Measurements from ENCODE around the gene SORCS3.

SORCS3 gene

DNA sequence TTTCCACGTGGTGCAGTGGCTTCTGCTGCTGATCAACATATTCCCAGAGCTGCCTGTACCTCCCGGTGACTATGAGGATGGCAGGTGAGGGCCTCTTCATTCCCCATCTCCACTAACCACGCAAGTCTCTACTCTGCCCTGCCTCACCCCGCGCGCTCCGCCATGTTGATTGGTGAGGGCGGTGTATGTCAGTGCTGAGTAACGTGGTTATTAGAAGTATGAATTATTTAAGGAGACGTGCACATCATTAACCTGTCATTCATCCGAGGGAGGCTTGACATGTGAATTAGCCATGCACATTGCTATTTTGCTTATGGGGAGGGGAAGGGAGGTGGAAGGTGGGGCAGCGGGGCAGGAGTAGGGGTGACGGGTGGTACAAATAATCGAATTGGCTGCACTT, 138.6 kb downstream of the SORCS3 start:
- DNase-seq, result no peak

DNA sequence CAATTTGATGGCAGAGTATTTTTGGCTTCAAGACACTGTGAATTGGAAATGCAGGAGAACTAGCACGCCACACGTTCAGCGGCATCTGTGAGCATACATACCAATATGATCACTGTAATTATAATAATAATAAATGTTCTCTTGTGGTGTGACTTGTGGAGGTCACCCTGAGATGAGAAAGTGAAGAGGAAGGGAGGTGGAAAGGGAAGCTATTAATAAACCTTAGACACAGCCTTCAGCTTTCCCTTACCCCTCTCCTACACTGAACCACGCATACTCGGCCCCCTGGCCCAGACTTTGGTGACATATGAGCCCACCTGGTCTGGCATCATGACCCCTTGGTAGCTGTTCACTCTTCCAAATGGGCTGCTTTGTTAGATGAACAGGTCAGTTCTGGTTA, 139.1 kb downstream of the SORCS3 start:
- no peak for DNase-seq

DNA sequence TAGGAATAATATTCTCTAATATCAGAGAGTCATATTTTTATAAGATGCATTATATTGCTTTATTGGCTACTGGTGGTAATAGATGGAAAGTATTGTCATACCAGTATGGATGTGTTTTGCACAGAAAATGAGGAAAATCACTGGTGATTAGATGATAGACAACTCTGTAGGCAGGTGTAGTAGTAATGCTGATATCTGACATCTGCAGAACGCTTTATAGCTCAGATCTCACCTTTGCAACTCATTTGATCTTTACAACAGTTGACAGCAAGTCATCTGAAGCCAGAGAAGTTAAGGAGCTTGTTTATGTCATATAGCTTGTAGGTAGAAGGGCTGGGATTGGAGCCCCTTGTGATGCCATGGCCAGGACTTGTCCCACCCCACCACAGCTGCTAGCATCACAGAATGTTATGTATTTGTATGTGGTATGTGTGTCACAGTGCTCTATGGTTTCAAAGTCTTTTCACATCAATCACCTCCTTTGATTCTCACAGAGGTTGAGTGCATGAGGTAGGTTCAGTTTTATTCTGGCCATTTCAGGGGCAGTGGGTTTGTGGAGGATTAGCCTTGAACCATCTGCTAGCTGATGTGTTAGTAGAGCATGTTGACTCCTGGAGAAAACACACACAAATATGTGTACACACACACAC, 140.0 kb downstream of the SORCS3 start:
- DNase-seq, result no peak

DNA sequence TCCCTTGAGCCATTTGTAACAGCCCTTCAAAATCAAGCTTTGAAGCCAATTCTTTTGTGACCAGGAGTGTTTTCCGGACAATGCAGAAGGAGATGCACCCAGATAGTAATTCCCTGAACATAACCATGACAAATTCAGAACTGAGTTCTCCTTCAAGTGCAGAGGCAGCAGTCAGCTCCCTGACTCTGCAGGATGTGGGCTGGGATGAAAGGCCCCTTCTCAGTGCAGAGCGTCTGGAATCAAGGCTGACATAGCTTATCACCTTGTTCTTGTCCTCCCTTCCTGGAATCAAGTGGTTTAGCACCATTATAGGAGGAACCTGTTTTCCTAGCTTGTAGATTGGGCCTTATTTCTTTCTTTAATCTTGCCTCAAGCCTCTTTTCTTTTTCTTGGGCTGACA, 143.4 kb downstream of the SORCS3 start:
- no peak for DNase-seq

DNA sequence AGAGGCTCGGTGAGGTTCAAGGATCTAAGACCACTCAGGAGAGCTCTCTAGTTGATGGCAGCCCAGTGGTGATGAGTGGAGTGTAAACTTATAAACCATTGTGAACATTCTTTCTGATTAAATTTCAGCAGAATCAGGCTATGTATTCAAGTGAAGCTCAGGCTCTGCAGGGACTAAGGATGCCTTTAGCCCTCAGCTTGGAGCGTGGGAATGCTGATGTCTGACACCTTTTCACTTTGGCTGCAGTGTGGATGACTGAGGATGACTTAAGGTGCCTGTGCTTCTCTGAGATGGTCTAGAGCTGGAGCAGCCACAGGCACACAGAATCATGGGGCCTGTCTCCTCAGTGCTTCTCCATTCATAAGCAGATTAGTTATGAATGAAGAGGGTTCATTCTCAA, 150.4 kb downstream of the SORCS3 start:
- DNase-seq, result no peak

DNA sequence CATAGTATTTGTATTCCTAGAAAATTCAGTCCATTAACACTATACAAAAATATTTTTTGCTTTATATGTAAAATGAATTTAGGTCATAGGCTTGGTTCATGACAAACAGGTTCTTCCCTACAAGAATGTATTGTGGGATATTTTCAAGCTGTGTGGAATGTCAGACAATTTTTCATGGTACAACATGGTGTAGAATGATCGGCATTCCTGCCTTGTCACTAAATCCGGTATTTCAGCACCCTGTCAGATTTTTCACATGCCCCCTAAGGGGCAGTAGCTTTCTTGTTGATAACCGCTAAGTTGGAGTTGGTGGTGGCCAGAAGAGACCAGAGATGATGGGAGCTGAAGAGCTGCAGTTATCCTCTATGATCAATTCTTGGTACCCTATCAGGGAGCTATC, 154.3 kb downstream of the SORCS3 start:
- DNase-seq, result no peak

DNA sequence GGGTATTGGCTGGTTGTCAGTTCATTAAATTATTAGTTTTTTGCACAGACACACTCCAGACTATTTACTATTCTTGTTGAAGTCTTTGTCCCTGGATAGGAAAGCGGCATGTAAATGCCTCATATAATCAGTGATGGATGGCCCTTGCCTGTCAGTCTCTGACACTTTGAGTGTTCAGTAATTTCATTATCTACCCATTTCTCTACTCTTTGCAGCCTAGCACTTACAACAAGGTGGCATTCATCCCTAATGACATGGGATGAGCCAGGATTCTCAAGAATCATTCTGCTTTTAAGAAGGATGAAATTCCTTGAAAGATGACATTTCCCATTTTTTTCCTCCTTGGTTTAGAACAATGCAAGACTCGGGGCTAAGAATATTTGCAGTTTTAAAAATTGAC, 155.7 kb downstream of the SORCS3 start:
- no peak for DNase-seq

DNA sequence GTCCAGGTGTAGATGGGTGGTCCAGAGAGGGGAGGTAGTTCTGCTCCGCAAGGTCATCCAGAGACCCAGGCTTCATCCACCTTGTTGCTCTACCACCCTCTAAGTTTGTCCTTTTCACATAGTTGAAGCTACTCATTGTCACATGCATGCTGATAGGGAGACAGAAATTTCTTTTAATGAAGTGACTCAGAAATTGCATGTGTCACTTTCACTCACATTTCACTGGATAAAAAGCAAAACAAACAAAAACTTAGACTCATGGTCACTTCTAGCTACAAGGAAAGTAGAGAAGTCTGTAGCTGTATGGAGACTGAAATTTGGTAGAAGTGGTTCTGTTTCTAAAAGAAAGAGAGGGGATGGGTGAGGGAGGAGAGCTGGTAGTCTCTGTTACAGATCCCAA, 161.9 kb downstream of the SORCS3 start:
- DNase-seq, result no peak

DNA sequence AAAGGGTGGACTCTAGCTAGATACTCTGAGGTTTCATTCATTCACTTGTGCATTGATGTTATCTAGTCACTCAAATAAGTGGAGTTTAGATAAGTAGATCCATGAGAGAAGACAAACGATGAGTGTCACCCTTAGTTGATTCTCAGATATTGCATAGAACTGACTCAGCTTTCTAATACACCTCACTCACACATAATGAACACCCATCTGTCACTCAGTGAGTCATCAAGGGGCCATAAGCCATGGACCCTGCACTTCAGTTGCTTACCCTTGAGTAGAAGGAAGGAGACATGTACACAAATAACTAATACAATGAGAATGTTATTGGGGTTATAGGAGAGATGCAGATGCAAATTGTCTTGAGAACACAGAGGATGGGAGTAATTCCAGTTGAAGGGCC, 163.8 kb downstream of the SORCS3 start:
- DNase-seq, result no peak

DNA sequence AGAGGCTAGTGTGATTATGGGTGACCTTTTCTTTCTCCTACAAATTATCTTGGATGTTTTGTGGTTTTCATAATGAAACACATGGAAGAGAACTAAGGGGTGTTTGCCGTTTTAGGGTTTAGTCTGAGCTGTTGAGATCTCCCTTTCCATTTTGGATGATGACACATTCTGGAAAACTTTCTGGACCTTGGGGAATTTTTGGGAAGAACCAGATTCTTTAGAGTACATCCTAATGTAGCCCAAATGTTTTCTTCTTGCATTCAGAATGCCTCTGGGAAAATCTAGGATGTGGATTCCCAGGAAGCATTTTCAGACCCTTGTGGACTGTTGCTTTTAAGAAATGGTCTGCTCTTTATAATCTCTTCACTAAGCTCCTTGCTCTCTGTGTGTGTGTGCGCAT, 165.7 kb downstream of the SORCS3 start:
- peak; percentile 44 for DNase-seq

DNA sequence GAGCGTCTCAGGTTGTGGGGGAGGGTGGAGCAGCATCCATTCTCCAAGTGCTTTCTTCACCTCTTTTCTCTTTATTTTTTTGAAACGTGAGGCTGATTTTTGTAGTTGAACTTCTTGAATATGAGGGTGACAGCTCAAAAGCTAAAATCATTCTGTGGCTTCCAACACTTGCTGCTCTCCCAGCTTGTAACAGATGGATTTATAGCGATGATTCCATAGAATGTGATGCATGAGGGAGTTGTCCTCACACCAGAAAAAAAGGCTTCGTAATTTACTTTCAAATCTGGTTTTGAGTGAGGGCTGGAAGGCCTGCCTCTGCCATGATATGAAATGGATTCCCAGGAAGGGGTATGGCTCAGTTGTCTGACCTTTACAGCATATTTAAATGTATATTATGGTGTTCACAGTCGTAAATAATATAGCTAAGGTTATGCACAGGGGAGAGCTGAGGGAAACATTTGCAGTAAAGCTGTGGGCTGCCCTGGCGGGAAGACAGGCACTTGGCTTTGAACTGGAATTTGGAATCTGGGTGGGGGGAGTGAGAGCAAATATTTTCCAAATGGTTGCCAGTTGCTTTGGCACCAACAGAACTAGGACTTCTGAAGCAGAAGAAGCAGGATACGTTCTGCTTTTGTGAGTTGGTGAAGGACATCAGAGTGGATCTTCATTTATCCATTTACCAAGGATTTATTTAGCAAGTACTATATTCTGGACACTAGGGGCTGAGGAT, 166.7 kb downstream of the SORCS3 start:
- DNase-seq, result no peak

DNA sequence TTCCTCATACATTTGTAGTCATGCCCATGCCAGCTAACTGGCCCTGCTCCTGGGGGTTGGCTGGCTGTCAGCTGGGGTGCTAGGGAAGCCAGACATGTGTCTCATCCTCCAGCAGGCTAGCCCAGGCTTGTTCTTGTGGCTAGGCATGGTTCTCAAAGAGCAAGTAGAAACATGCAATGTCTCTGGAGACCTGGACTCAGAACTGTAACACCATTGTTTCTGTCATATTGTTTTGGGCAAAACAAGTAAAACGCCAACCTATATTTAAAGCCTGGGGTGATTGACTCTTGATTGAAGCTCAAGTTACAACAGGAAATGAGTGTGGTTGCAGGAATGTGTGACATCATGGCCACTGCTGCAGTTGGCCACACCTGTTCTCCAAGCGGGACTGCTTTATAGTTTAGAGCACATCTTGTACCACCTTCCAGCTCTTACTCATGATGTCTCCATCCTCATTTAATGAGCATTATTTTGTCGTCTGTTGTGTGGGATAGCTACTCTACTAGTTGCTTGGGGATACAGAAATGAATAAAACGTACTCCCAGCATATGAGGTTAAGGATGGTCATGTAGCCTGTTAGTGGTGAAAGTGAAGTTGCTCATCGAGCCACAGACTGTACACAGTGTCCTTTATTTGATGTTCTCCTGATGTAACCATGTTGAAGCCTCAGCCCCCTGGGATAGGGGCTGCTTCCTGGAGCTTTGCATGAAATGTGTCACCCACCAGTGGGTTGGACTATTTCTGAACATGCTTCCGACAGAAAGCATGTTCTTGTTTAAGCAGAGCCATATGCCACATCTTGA, 168.4 kb downstream of the SORCS3 start:
- peak; percentile 27 for DNase-seq

DNA sequence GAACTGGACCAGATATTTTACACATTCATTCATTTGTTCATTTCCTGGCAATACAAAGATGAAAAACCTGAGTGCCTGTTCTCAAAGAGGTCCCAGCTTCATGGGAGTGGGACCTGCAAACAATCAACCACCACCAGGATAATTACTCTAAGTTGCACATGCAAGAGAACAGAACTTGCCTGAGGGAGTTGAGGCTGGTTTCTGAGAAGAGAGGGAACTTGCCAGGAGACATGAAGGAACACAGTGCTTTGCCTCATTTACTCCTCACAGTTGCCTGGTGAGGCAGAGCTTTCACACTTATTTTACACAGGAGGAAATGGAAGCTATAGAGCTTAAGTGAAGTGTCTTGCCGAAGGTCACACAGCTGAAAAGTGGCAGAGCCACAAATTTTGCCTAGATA, 170.1 kb downstream of the SORCS3 start:
- no peak for DNase-seq

DNA sequence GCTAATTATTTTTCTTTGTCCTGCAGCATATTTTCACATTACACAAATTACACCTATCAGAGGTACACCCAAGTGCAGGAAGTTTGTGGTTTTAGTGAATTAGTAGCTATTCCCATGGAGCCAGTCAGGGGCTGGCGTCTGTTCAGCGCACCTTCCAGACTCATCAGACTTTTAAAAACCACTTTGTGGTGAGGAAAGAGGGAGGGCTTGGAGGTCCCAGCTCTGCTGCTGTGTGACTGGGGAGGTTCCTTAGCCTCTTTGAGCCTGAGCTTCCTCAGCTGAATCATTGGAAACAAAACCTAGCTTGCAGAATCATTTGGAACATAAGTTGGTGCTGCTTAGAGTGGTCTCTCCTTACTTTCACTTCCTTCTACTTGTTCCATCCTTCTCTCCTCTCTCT, 175.4 kb downstream of the SORCS3 start:
- DNase-seq, result no peak

DNA sequence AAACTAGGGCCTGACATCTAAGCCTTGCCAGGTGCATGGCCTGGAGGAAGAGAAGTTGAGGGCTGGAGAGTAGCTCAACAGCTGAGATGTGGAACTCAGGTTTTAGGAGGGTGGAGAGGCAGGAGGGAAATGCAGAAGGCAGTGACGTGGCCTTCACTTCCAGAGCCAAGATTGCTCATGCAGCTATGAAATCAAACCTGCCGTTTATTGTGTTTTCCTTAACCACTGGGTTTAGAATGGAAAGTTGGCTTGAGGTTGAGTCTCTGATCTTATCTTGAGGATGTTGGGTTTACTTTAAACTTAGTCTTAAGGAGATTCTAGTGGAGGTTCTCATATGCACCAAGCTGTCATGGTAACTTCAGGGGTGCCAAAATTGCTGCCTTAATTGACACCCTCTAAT, 178.6 kb downstream of the SORCS3 start:
- DNase-seq, result no peak

DNA sequence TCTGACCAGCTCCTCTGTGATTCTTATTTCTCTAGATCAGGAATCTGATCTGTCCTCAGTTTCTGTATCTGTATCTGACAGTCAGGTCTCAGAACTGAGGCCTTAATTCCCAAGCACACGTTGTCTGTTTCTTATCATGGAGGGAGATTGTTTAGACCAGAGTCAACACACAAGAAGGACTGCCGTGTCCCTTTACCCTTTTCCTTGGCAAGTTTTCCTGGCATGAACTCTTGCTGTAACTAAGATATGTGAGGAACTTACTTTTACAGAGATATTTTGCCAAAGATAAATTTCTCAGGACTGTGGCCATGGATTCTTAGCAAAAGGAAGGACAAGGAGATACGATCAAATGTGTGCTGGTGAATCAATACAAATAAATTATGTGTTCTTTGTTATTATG, 181.0 kb downstream of the SORCS3 start:
- DNase-seq, result no peak

DNA sequence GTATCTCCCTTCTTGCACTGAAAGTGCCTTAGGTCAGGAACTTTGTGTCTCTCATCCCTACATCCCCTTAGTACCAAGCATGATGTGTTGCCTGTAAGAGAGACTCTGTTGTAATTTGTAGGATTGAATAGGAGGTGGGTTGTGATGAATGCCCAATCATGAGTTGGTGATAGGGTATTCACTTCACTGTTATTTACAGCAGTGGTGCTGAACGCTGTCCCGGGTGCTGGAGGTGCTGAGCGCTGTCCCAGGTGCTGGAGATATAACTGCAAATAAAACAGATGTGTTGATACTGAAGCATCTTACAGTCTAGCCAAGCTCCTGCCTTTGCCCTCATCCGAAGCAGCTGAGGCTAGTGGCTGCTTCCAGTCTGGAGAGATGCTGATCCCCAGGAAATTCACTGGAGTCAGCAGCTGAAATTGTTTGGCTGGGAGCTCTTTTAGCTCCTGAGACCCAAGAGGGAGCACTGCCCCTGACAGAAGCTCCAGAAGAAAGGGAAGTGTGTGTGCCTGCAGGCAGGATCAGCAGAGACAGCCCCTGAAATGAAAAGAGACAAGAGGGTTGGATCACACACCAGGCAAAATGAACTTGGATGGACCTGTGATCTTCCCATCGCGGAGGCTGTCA, 183.4 kb downstream of the SORCS3 start:
- peak; percentile 41 for DNase-seq

DNA sequence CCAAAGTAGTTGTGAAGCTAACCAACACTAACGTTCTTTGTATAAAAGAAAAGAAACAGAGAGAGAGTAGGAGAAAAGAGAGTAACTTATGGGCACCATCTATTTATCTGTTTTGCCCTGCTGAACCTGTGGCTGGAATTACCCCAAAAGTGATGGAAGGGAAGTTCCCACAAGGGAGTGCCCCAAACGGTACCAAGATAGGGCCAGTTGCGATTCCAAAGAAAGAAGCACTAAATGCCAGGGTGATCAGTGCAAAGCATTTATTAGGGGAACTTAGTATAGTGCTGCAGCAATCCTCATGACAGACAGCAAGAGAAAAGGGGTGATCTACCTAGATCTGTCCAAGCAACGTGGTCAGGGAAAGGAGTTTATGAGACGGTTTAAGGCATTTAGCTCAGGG, 190.2 kb downstream of the SORCS3 start:
- DNase-seq, result no peak

DNA sequence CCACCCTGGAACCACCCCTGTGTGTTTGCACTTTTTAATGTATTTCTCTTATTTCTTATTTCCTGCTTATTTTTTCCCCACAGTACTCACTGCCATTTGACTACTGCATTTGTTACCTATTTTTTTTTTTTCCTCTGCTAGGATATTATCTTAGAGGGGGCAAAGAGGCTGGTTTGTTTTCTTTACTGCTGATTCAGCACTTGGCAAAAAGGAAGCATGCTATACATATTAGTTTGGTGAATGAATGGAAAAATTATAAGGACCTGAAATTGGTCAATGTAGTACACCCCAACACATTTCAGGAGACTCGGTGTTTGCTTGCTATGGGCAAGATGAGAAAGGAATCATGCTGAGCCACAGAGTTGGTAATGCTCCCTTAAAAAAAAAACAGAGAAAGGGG, 193.5 kb downstream of the SORCS3 start:
- DNase-seq, result no peak

DNA sequence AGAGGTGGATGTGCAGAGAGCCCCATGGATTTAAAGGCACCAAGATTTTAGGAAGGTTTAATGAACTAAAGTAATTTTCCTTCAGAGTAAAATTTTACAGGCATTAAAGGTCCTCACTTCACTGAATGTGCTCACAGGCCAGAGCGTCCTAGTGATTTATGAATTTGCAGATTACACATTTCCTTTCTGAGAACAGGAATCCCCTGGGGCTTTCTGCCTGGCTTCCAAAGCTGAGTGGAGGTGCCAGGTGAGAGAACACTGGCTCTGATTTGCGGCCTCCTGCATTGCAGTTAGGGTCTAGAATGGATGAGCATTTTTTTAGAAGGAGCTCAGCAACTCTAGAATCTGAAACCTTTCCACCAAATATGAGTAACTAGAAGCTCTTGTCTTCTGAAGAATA, 194.3 kb downstream of the SORCS3 start:
- no peak for DNase-seq

DNA sequence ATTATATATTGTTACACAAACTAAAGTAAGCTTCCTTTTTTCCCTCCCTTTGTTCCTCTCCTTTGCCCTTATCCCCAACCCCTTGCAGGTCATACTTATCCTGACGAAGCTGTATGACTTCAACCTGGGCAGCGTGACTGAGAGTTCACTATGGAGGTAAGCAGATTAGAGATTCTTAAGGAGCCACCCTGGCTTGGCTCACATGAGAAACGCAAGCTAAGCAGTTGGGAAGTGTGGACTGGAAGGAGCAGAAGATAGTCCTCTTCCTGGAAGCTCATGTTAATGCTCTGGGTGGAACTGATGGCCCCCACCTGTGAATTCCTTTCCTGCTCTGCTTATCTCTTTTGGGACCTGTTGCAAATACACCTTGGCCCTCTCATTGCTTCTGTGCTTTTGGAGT, 201.6 kb downstream of the SORCS3 start:
- no peak for DNase-seq

DNA sequence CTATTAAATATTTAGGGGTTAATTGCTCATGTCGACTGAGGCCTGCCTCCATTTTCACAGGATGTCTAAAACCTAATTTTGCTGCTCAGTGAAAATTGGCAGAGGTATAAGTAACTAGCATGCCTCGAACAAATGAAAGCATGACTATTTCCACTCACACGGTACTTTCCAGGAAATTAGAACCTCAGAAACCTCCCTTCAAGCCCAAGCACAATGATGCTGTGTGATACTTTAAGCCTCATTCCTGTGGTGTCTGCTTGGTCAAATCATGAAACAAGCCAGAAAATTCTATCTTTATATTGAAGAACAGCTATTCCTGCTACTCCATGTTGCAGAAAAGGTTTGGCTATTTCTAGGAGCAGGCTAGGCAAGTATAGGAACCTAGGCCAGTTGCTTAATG, 203.0 kb downstream of the SORCS3 start:
- DNase-seq, result no peak

DNA sequence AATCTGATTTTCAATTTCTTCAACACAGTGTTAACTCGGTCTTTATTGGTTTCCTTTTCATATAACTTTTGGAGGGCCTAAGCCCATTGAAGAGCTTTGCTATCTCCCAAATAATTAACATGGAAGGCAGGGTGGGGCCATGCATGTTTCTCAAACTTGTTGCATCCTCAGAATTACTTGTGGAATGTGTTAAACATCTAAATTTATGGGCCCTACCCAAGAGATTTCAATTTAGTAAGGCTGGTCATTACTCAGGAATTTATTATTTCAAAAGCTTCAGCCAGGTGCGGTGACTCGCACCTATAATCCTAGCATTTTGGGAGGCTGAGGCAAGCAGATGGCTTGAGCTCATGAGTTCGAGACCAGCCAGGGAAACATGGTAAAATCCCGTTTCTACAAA, 208.9 kb downstream of the SORCS3 start:
- DNase-seq, result no peak
